Small intestine (tissue), 7 donors: ENCODE data around the gene CHTOP. TPM values are rescaled to one million over a fixed set of nuclear protein-coding genes. Genes with fewer than 3 reads are reported as not detected.

Source experiments
- DNase-seq, 2 donors: peaks; one replicate each; pipeline versions ENCODE4 v3.0.0 to v3.0.0-alpha.2; 2013
- FAIRE-seq: peaks from 2 replicates; lab custom pipeline; 2012; peaks lifted over from hg19 to GRCh38; lab: Jason Lieb, UNC
- H3K27ac ChIP-seq, 3 donors: one replicate each; pipeline ENCODE4 v1.5.1; 2013; ENCODE audit warnings: low read length in 2 of 3, mild to moderate bottlenecking in 2 of 3, control low read depth in 1 of 3, inconsistent platforms in 1 of 3, low read depth in 1 of 3, moderate library complexity in 1 of 3
- H3K27me3 ChIP-seq, 3 donors: one replicate each; pipeline ENCODE4 v1.6.1; 2013; ENCODE audit warnings: low read length in 3 of 3, inconsistent platforms in 1 of 3; ENCODE audit not compliant: control insufficient read depth in 3 of 3, insufficient read depth in 3 of 3
- H3K36me3 ChIP-seq, 3 donors: one replicate each; pipeline ENCODE4 v1.6.1; 2013; ENCODE audit warnings: low read length in 3 of 3, inconsistent platforms in 1 of 3, low read depth in 1 of 3, mild to moderate bottlenecking in 1 of 3, moderate library complexity in 1 of 3; ENCODE audit not compliant: control insufficient read depth in 3 of 3, insufficient read depth in 2 of 3
- H3K4me1 ChIP-seq, 3 donors: one replicate each; pipeline ENCODE4 v1.6.1; 2013; ENCODE audit warnings: low read length in 2 of 3, inconsistent platforms in 1 of 3, low read depth in 1 of 3, mild to moderate bottlenecking in 1 of 3, moderate library complexity in 1 of 3; ENCODE audit not compliant: control insufficient read depth in 3 of 3, insufficient read depth in 2 of 3
- H3K4me3 ChIP-seq, 3 donors: one replicate each; pipeline ENCODE4 v1.5.1; 2013; ENCODE audit warnings: low read length in 3 of 3, control low read depth in 1 of 3, inconsistent platforms in 1 of 3, low read depth in 1 of 3, mild to moderate bottlenecking in 1 of 3, moderate library complexity in 1 of 3
- H3K9me3 ChIP-seq, 2 donors: one replicate each; pipeline ENCODE4 v1.6.1; 2013; ENCODE audit warnings: low read depth in 1 of 2, low read length in 1 of 2; ENCODE audit not compliant: control insufficient read depth in 2 of 2, insufficient read depth in 1 of 2
- WGBS, 3 donors: extraction: QIAGEN DNeasy Blood & Tissue Kit; methylation state at CpG; one replicate each; pipeline ENCODE4 v1.1.7; 2013; 5-methylcytosine and 5-hydroxymethylcytosine counted together
- polyA plus RNA-seq, 4 donors: library from polyadenylated mRNA; stranded (reverse) in 3 of 4; unstranded in 1 of 4; fragments of 200-250 nt in 3 of 4; fragments of 120-200 nt in 1 of 4; gene quantifications; one replicate each; pipeline versions ENCODE4 v1.2.1 to v1.2.3, GENCODE V29; 2013
- donor health status: healthy with polysubstance abuse.
- donor health status: control.
- donor health status: control.
- donor health status: Bipolar disorder and iron deficiency.
- donor health status: healthy.

The CHTOP gene
- polyA plus RNA-seq, 4 donors, result 40.3 to 98.4 (median 49.4) TPM

DNA sequence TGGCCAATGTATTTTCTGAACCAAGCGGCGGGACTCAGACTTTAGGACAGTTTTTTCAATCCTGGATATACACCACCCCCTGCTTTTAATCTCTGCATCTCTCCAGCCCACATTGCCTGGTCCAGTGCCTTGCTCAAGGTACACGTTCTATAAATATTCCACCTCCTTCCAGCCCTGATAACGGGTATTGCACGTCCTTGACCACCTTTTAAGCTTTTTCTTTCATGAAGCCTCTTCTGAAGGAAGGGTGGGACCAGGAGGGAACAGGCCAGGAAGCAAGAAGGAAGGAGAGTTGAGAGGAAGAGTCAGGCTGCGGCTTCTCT, 24.3 kb upstream of the CHTOP start:
- DNase-seq (no peak), FAIRE-seq (no peak)
- WGBS, 3 donors, result 38 to 54% (median 54%) methylated on average over 6 of the region's 6 CpGs
- Histone ChIP-seq H3K4me1 (peaks cover 2 to 51% (median 3%) of the 10 kb centered on the region in 3 donors), H3K36me3 (peaks cover 2 to 34% (median 6%) of the 10 kb centered on the region in 3 donors), H3K27ac (peak overlapping the region; percentile 92 to 97 (median 97)), H3K9me3 (no peaks in the 10 kb centered on the region), H3K27me3 (no peaks in the 10 kb centered on the region), H3K4me3 (peak overlapping the region in 1 of 3 donors; percentile 40)

- peak overlapping the region in 1 of 3 donors; percentile 48 for H3K4me3 ChIP-seq
- peaks cover 2 to 39% (median 6%) of the 10 kb centered on the region in 3 donors for H3K36me3 ChIP-seq
- no peaks in the 10 kb centered on the region for H3K27me3 ChIP-seq
- peak overlapping the region; percentile 92 to 97 (median 97) for H3K27ac ChIP-seq
- 42 to 64% (median 43%) methylated on average over 4 of the region's 4 CpGs for WGBS, 3 donors
- H3K4me1 ChIP-seq, result peaks cover 2 to 59% (median 3%) of the 10 kb centered on the region in 3 donors
- no peaks in the 10 kb centered on the region for H3K9me3 ChIP-seq
- DNase-seq (peak; percentile 47 to 60), FAIRE-seq (no peak)
Observed at GRCh38 chr1:153610334-153610733, 23.5 kb upstream of the CHTOP start.

DNA sequence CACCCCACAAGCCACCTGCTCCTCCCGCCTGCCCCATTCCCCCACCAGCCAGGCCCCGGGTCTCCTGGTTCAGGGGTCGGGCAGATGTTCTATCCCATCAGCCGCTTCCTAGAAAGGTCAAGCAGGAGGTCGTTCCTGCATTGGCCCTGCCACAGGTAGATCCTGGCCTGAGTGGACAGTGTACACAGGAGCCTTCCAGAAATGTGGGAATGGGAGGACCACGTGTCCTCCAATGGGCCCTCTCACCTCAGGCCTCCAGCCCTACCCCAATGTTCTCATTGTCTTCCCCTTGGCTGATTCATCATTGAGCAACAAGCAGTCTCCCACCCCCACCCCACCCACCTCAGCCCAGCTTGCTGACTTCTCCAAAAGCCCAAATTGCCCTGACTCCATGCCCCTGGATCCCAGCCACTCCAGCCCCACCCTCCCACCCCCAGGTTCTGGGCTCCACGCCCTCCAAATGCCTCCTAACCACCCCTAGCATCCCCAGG, 23.0 kb upstream of the CHTOP start:
- peaks cover 2 to 35% (median 6%) of the 10 kb centered on the region in 3 donors for H3K36me3 ChIP-seq
- peaks cover 2 to 63% (median 3%) of the 10 kb centered on the region in 3 donors for H3K4me1 ChIP-seq
- H3K4me3 ChIP-seq, result peak overlapping the region in 2 of 3 donors; percentile 48 to 80
- no peaks in the 10 kb centered on the region for H3K27me3 ChIP-seq
- WGBS, 3 donors, result 39 to 63% (median 50%) methylated on average over 6 to 7 of the region's 7 CpGs
- DNase-seq (peak; percentile 24 to 30), FAIRE-seq (no peak)
- peak overlapping the region; percentile 92 to 97 (median 97) for H3K27ac ChIP-seq
- no peaks in the 10 kb centered on the region for H3K9me3 ChIP-seq

DNA sequence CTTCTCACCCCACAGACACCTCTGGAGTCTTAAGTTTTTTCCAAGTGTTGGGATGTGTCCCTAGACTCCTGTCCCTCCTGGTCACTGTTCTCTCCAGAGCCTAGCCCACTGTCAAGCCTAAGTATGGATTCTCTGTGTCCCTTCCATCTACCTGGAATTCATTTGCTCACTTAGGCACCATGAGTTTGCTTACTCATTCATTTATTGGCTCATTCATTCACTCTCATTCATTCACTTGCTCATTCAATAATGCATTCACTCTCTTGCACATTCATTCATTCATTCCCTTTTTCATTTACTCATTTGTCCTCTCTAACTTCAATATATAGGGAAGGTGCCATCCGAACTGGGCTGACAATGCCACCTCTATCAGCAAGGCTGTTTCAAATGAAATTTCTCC, 22.5 kb upstream of the CHTOP start:
- WGBS, 3 donors, result 28 to 60% (median 40%) methylated on average over 1 of the region's 1 CpG

DNA sequence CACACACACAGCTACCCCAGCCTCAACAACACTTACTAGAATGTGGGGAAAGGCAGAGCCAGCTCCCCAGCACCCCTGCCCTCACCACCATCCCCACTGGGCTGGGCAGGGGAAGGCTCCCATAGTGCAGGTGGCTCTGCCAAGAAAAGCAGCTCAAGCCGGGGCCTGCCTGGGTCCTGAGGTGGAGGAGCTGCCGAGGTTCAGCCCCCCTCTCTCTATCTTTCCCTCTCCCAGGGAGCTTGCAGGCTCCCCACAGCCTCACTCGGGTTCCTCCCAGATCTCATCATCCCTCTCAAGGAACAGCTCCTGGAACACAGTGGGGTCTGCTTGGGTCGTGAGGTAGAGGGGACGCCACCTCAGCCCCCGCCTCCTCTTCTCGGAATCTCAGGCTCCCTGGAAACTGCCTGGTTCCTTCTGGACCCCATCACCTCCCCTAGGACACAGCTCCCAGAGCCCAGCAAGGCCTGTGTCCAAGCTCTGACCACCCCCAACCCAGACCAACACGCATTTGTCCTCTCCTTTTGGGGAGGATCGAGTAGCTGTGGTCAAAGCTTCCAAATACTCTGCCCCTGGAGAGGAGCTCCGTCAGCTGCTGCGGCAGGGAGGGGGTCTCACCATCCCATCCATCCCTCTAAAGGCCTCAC, 21.6 kb upstream of the CHTOP start:
- Histone ChIP-seq H3K27ac (peak overlapping the region; percentile 92 to 96 (median 92)), H3K4me3 (peak overlapping the region; percentile 45 to 80 (median 48)), H3K4me1 (peaks cover 7 to 75% (median 9%) of the 10 kb centered on the region in 3 donors), H3K27me3 (no peaks in the 10 kb centered on the region), H3K9me3 (no peaks in the 10 kb centered on the region), H3K36me3 (peaks cover 0 to 22% (median 2%) of the 10 kb centered on the region in 3 donors)
- DNase-seq (peak; percentile 35 to 62), FAIRE-seq (no peak)
- 10 to 52% (median 29%) methylated on average over 11 of the region's 11 CpGs for WGBS, 3 donors

More for the DNA sequence above, 22.5 kb upstream of the CHTOP start:
- no peak for FAIRE-seq
- Histone ChIP-seq H3K27ac (peak overlapping the region; percentile 92 to 96 (median 92)), H3K27me3 (no peaks in the 10 kb centered on the region), H3K4me1 (peaks cover 2 to 67% (median 3%) of the 10 kb centered on the region in 3 donors), H3K36me3 (peaks cover 2 to 30% (median 6%) of the 10 kb centered on the region in 3 donors), H3K4me3 (peak overlapping the region in 2 of 3 donors; percentile 48 to 80), H3K9me3 (no peaks in the 10 kb centered on the region)
- peak in 1 of 2 donors; percentile 33 for DNase-seq

- peak within 1 kb of the TSS; percentile 45 to 80 (median 48) for H3K4me3 ChIP-seq
- 15 to 38% (median 32%) methylated on average over 9 of the region's 9 CpGs for WGBS, 3 donors
- H3K27me3 ChIP-seq, result no peaks in the 10 kb centered on the region
- H3K4me1 ChIP-seq, result peaks cover 7 to 80% (median 10%) of the 10 kb centered on the region in 3 donors
- H3K27ac ChIP-seq, result peak within 1 kb of the TSS; percentile 92 to 96 (median 92)
- H3K9me3 ChIP-seq, result no peaks in the 10 kb centered on the region
- FAIRE-seq, result no peak
- DNase-seq, result peak; percentile 92 to 97
- H3K36me3 ChIP-seq, result peaks cover 0 to 15% (median 0%) of the 10 kb centered on the region in 3 donors
Observed at GRCh38 chr1:153612755-153613331, 21.0 kb upstream of the CHTOP start, which contains the start of gene S100A16. TSS of gene S100A16 (minus strand) at chr1:153613137. CDS start at chr1:153608151, 4,986 bp downstream.

GRCh38 chr1:153613406-153613805, 20.5 kb upstream of the CHTOP start:
- Histone ChIP-seq H3K27me3 (no peaks in the 10 kb centered on the region), H3K9me3 (no peaks in the 10 kb centered on the region), H3K27ac (peak overlapping the region; percentile 92 to 96 (median 92)), H3K4me1 (peaks cover 5 to 75% (median 10%) of the 10 kb centered on the region in 3 donors), H3K4me3 (peak overlapping the region in 2 of 3 donors; percentile 48 to 80), H3K36me3 (peaks cover 0 to 10% (median 0%) of the 10 kb centered on the region in 3 donors)
- DNase-seq, result peak in 1 of 2 donors; percentile 20
- FAIRE-seq, result no peak
- 38 to 65% (median 56%) methylated on average over 5 of the region's 5 CpGs for WGBS, 3 donors

GRCh38 chr1:153614189-153614900, 19.5 kb upstream of the CHTOP start:
- Histone ChIP-seq H3K36me3 (peaks cover 0 to 15% (median 0%) of the 10 kb centered on the region in 3 donors), H3K4me1 (peaks cover 4 to 67% (median 10%) of the 10 kb centered on the region in 3 donors), H3K27ac (peak overlapping the region; percentile 17 to 86 (median 50)), H3K4me3 (peak overlapping the region in 2 of 3 donors; percentile 47 to 57), H3K27me3 (no peaks in the 10 kb centered on the region), H3K9me3 (no peaks in the 10 kb centered on the region)
- FAIRE-seq (no peak), DNase-seq (peak; percentile 35 to 48)
- WGBS, 3 donors, result 44 to 57% (median 47%) methylated on average over 2 of the region's 2 CpGs
